ENCODE results near the gene LCP1.

Gene LCP1

DNA sequence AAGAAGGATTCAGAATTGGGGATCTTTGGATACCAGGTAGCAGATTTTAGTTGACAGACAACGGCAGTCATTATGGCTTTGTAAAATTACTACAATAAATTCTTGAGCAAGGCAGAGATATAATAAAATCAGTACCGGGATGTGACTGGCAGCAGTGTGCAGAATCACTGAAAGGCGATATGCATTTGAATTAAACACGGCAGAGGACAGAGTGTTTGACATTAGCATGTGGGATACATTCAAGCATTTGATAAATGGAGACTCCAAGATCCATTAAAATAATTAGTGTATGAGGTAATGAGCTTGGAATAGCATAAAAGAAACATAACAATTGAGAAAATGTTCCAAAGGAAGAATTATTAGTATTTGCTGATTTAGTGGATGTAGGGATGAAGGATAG, 36.8 kb downstream of the LCP1 start:
- TF ChIP-seq, protein P1, sequence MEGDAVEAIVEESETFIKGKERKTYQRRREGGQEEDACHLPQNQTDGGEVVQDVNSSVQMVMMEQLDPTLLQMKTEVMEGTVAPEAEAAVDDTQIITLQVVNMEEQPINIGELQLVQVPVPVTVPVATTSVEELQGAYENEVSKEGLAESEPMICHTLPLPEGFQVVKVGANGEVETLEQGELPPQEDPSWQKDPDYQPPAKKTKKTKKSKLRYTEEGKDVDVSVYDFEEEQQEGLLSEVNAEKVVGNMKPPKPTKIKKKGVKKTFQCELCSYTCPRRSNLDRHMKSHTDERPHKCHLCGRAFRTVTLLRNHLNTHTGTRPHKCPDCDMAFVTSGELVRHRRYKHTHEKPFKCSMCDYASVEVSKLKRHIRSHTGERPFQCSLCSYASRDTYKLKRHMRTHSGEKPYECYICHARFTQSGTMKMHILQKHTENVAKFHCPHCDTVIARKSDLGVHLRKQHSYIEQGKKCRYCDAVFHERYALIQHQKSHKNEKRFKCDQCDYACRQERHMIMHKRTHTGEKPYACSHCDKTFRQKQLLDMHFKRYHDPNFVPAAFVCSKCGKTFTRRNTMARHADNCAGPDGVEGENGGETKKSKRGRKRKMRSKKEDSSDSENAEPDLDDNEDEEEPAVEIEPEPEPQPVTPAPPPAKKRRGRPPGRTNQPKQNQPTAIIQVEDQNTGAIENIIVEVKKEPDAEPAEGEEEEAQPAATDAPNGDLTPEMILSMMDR (IDR thresholded peaks at IDR 0.05; ENCODE audit: borderline replicate concordance, control extremely low read depth, extremely low read depth, insufficient read depth, missing control alignments): no peak
- in situ Hi-C loops (cut with MboI; ENCODE audit: low sequenced_read_pairs, unreplicated experiment): no loop called here
- DNase-seq (ENCODE audit: low spot score): no peak

DNA sequence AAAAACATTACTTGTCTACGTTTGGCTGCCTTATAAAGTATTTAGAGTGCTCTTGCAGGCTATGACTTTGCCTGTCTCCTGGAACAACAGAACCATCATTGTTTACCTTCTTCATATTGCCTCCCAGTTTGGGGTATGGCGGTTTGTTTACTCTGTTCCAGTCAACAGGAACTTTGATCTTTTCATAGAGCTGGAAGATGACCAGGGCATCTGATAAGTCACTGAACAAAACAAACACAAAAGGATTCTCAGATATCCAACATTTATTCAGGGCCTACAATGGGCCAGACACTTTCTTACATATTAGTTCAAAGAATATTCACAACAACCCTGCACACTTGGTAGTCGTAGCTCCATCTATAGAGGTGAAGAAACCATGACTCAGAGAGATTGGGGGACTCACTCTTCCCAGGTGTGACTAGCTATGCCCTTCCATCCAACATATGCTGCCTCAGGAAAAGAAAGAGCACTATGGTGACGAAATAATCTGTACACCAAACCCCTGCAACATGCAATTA, 38.7 kb downstream of the LCP1 start:
- DNase-seq (ENCODE audit: low spot score): no peak
- in situ Hi-C loops (cut with MboI; ENCODE audit: low sequenced_read_pairs, unreplicated experiment): no loop called here
- TF ChIP-seq, protein P1 (IDR thresholded peaks at IDR 0.05; ENCODE audit: borderline replicate concordance, control extremely low read depth, extremely low read depth, insufficient read depth, missing control alignments): no peak

DNA sequence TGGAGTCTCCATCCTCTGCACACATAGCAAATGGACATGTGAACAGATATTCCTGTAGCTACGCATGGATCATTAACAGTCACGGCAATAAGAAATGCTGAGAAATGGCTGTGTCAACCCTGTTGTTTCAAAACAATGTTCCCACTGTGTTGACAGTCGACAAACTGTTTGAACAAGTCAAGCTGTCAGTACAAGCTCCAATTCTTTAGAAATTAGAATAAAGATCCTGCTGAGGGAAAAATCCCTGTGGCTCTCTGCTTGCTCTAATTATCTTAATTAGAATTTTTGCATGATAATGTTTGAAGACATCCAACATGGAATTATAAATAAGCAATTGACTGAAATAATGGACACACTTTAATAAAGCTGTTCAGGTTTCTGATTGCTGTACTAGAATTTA, 39.2 kb downstream of the LCP1 start:
- no peak for DNase-seq (ENCODE audit: low spot score)

DNA sequence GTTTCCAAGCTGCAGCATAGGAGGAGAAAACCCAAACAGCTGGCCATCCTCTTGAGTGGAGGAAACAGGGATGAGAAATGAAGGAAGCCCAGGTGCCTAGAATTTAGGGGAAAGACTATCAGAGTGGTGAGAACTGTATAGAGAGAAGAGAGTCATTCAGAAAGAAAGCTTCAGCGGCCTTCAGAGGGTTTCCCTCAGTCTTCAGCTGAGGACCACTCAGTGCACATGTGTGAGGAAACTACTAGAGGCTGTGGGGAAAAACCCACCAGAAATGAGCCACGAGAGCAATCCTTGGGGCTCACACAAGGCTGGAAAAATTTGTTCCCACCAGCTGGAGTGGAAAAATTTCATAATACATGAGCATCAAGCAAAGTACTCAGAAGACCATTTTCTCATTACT, 41.9 kb downstream of the LCP1 start:
- in situ Hi-C loops (cut with MboI; ENCODE audit: low sequenced_read_pairs, unreplicated experiment): no loop called here
- TF ChIP-seq, protein P1 (IDR thresholded peaks at IDR 0.05; ENCODE audit: borderline replicate concordance, control extremely low read depth, extremely low read depth, insufficient read depth, missing control alignments): no peak
- no peak for DNase-seq (ENCODE audit: low spot score)

More for the DNA sequence above, 39.2 kb downstream of the LCP1 start:
- TF ChIP-seq, protein P1 (IDR thresholded peaks at IDR 0.05; ENCODE audit: borderline replicate concordance, control extremely low read depth, extremely low read depth, insufficient read depth, missing control alignments): no peak
- in situ Hi-C loops (cut with MboI; ENCODE audit: low sequenced_read_pairs, unreplicated experiment): no loop called here

DNA sequence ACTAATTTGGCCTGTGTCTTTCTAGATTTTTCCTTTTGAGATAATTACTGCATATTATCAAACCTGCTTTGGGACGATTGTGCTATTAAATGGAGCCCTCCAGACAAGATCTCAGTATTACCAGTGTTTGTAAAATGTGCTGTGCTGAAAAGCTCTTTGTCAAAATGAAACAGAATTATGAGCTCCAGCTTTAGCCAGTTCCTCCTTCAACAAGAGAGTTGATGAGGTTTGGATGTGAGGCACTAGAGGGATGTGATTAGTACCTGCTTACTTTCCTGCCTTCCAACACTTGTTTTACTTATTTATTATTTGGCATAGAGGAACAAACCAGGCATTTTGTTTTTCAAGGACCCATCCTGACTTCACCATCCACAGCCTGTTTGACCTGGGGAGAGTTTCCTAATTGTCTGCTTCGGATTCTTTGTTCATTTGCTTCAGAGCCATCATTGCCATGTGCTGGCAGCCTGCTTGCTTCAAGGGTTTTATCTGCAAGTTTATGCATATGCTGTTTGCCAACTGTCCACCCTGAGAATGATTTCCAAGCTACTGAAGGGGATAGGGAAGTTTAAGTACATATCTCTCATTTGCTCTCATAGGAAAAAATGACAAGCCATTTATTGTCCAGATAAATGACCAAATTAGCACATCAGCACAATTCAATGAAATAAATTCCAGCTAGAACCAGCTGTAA, 44.2 kb downstream of the LCP1 start:
- in situ Hi-C loops (cut with MboI; ENCODE audit: low sequenced_read_pairs, unreplicated experiment): no loop called here
- no peak for DNase-seq (ENCODE audit: low spot score)
- TF ChIP-seq, protein P1 (IDR thresholded peaks at IDR 0.05; ENCODE audit: borderline replicate concordance, control extremely low read depth, extremely low read depth, insufficient read depth, missing control alignments): no peak

DNA sequence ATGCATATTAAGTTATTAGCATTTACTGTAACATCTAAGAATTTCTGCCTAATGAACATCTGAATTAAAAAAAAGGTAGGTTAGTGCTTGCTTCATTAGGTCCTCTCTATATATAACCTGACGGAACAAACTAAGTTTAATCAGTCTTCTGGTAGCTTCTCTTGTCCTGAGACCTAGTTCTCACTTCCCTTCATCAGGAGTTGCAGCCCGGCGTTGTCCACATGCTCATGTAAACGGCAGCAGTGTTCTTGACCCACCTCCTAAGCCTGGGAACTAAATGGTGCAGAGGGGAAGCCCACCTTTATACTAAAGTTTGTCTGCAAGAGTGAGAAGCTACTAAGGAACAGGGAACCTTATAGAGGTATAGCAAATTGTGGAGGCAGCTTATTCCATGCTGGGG, 45.3 kb downstream of the LCP1 start:
- in situ Hi-C loops (cut with MboI; ENCODE audit: low sequenced_read_pairs, unreplicated experiment): no loop called here
- TF ChIP-seq, protein P1 (IDR thresholded peaks at IDR 0.05; ENCODE audit: borderline replicate concordance, control extremely low read depth, extremely low read depth, insufficient read depth, missing control alignments): no peak
- DNase-seq (ENCODE audit: low spot score): no peak

Data from GM13976 (cell line).